DOHH2 (cell line): ENCODE results near the gene SEC63.

Experiments used
- CTCF ChIP-seq: fragments of 200-600 bp; sonication (generic); IDR thresholded peaks from one replicate; pipeline ENCODE4 v1.5.1; 2014; ENCODE audit warnings: antibody characterized with exemption, mild to moderate bottlenecking, low read depth, low read length; ENCODE audit not compliant: poor library complexity, severe bottlenecking
- EZH2phosphoT487 ChIP-seq: fragments of 200-600 bp; sonication (generic); IDR thresholded peaks from 2 replicates; pipeline ENCODE4 v1.6.1; 2017; ENCODE audit warnings: borderline replicate concordance, mild to moderate bottlenecking, antibody characterized with exemption, low read length, moderate library complexity, mixed read lengths

GRCh38 chr6:107981695-107982094, 23.7 kb upstream of the SEC63 start:
- TF ChIP-seq CTCF (no peak), EZH2phosphoT487 (no peak)
